GM18858 (cell line): Measurements from ENCODE around the gene XKR8.

ENCODE experiments used
- ATAC-seq: cut with Tn5 transposase; IDR thresholded peaks from one replicate; pipeline ENCODE4 v1.9.1; 2021; ENCODE audit not compliant: unreplicated experiment

Gene XKR8, protein sequence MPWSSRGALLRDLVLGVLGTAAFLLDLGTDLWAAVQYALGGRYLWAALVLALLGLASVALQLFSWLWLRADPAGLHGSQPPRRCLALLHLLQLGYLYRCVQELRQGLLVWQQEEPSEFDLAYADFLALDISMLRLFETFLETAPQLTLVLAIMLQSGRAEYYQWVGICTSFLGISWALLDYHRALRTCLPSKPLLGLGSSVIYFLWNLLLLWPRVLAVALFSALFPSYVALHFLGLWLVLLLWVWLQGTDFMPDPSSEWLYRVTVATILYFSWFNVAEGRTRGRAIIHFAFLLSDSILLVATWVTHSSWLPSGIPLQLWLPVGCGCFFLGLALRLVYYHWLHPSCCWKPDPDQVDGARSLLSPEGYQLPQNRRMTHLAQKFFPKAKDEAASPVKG

DNA sequence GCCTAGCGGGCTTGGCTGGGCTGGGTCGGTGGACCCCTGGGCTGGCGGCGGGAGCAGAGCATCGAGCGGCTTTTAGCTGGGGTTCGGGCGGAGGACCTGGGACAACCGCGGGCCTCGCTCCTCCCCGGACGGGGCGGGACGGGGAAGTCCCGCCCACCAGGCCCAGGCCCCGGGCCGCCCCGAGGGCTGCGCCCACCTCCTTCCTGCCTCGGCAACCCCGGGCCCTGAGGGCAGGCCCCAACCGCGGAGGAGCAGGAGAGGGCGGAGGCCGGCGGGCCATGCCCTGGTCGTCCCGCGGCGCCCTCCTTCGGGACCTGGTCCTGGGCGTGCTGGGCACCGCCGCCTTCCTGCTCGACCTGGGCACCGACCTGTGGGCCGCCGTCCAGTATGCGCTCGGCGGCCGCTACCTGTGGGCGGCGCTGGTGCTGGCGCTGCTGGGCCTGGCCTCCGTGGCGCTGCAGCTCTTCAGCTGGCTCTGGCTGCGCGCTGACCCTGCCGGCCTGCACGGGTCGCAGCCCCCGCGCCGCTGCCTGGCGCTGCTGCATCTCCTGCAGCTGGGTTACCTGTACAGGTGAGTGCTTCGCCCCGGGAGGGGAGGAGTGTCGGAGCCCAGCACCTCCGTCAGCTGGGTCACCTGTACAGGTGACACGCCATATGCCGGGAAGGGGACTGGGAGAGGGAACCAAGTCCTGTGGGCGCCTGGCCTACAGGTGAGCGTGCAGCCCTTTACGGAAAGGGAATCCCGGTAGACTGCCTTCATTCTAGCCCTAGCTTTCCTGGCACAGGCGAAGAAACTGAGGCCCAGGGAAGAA lies at the start of gene XKR8:
Gene XKR8 (plus strand): TSS at position 182 of the 812 bp plus-strand sequence. CDS start 97 bp downstream, at position 279.
- ATAC-seq = peak; percentile 66

DNA sequence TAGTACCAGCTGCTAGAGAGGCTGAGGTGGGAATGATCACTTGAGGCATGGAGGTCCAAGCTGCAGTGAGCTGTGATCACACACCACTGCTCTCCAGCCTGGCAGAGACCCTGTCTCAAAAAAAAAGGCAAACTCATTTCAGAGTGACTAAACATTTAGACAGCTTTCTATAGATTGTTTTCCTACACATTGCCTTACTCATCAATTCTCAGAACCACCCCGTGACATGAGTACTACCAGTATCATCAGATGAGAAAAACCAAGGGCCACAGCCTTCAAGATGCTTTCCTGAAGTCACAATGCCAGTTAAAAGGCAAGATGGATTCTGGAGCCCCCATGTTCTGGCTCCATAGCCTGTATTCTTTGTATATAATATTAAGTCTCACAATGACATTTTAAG lies 47.3 kb upstream of the XKR8 start:
- ATAC-seq = no peak

DNA sequence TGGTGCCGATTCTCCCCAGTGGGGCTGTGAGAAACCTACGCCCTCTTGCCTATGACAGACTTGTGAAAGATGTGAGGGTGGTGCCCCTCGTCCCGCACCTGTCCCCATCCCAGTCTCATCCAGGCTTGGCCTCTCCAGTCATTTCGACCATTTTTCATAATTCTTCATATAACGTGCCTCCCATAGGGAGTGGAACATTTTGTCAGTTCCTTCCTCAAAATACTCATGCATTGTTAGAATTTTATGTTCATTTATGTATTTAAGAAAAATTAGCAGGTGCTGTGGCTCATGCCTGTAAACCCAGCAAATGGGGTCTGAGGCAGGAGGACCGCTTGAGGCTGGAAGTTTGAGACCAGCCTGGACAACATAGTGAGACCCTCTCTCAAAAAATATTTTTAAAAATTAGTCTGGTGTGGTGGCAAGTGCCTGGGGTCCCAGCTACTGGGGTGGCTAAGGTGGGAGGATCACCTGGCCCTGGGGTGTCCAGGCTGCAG lies 44.6 kb upstream of the XKR8 start:
- ATAC-seq = no peak

DNA sequence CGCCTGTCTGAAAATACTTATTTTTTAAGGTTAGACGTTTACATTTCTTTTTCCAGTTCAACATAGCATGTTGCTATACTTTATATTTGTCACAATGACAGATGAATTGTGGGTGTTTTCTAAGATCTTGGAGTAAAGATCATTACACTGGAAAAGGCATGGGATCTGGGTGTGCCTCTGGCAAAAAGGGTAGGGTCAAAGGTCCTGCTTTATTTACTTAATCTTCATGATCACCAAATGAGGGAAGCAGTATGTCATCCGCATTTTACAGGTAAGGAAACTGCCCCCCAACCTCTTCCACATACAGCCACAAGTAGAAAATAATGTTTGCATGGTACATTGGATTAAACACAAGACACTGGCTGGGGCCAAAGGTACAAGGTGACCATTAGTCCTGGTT lies 37.5 kb upstream of the XKR8 start:
- no peak for ATAC-seq

DNA sequence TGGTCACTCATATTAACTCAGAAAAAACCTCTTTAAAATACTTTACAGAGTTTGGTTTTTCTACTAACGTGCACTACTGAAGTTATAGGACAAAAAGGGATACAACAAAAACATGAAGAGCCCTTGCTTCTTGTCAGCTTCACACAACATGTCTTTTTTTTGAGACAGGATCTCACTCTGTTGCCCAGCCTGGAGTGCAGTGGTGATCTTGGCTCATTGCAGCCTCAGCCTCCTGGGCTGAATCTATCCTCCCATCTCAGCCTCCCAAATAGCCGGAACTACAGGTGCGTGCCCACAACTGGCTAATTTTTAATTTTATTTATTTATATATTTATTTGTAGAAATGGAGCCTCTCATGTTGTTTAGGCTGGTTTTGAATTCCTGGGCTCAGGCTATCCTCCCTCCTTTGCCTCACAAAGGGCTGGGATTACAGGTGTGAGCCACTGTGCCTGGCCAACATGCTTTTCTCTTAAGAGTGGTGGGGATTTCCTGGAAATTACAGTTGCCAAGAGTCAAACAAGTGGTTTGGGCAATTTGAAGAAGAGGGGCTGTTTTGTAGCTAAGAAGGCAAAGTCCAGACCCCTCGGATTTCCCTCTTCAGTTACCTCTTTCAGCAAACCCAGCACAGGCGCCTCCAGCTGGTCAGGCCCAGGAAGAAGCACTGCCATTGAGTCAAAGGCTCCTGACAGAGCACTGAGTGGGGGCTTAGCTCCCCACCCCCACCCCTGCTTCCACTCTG lies 31.4 kb upstream of the XKR8 start:
- ATAC-seq = no peak

DNA sequence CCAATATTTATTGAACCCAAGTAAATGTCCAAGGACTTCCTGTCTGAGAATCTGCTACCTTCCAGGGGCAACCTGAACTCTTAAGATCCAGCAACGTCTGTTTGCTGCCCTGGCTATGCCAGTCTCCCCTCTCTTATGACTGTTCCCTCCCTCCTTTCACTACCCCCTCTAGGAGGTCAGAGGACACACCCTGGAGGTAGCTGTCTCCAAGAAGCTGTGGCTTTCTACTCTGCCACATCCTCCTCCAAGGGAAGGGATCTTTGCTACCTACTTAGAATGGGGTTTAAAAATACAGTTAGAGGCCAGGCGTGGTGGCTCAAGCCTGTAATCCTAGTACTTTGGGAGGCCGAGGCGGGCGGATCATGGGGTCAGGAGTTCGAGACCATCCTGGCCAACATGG lies 28.6 kb upstream of the XKR8 start:
- ATAC-seq = no peak

DNA sequence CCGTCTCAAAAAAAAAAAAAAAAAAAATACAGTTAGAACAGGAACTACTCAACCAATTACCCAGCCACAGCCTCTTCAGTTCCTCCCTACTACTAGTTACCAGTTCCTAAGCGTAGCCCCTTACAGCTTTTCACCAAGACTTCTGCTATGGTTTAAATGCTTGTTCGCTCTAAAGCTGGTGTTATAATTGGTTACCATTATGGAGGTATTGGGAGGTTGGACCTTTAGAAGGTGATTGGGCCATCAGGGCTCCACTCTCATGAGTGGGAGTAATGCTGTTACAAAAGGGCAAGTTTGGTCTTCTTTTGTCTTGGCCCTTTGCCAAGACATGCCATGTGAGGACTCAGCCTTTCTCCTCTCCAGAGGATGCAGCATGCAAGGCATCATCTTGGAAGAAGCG lies 28.0 kb upstream of the XKR8 start:
- ATAC-seq = no peak

DNA sequence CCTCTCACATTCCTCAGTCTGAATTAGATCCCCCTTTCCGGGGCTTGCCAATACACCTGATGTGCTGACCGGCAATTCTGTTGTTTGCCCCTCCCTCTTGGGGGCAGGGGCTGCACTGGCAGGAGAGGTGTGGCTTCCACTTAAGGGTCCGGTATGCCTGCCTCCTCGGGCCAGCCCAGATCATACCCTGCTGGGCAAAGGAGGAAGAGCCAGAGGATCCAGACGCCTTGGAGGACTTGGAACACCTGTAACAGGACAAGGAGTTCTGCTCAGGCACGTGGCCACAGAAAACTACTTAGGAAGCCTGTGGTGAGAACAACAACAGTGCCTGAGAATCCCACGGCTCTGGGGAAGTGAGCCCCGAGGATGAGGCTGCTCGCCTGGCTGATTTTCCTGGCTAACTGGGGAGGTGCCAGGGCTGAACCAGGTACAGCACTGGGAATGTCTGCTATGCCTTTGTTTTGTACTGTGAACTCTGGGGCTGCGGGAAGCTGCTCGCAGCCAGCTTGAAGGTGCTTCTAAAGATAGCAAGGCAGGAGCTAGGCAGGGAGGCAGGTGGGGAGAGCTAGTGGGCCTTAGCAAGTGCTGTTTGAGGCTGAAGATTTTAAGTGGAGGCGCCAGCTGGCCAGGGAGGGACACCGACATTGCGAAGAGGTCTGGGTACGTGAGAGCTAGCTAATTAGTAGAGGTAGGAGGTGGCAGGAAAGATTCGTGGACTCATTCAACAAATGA lies 24.8 kb upstream of the XKR8 start, which contains the start of gene SMPDL3B:
Gene SMPDL3B (plus strand): TSS at position 183 of the 732 bp plus-strand sequence. CDS start 184 bp downstream, at position 367.
- no peak for ATAC-seq

DNA sequence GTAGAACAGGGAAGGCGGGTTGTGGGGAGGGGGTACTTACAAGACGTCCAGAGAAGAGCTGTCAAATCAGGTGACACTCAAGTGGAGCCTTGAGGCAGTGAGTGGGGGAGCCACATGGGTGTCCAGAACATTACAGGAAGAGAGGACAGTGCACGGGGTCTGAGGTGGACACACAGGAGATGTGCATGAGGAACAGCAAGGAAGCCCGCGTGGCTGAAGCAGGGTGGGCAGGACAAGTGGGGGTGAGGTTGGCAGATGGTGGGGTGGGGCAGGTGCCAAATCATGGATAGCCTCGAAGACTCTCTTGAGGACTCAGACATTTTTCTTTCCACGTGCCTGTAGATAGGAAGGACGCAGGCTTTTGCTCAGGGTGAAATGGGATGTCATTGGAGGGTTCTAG lies 24.1 kb upstream of the XKR8 start:
- ATAC-seq = no peak

DNA sequence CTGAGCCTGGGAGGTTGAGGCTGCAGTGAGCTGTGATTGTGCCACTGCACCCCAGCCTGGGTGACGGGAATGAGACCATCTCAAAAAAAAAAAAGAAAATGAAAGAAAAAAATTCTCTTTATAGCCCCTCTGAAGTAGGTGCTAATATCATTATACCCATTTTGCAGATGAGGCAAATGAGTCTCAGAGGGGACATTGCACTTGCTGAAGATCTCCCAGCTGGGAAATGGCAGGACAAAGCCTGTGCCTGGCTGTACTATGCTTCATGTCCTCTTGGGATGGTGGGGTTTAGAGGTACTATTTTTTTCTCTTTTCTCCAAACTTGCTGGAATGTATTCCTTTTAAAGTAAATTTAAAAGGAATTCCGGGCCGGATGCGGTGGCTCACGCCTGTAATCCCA lies 23.4 kb upstream of the XKR8 start:
- ATAC-seq = no peak

DNA sequence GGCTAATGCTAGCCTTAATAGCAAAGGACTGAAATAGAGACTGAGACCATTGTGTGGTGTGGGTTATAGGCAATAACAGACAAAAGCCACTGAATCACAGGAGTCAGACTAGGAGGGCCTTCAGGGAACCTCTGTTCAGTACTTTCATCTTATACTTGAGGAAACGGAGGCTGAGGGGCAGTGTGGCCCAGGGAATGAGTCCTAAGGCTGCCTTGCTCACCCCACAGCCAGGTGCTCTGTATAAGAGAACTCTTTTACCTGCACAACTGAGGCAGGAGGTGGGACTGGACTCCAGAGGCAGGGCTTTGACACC lies 22.3 kb upstream of the XKR8 start:
- no peak for ATAC-seq

DNA sequence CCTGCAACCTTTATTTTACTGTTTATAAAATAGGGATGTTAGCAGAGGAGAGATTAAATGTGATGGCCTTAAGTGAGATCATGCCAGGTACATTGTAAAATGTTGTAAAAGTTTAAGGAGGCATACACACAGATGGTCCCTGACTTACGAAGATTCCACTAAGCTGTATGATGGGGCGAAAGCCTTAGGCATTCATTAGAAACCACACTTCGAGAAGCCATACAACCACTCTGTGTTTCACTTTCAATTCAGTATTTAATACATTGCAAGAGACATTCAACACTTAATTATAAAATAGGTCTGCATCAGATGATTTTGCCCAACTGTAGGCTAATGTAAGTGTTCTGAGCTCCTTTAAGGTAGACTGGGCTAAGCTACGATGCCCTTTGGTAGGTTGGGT lies 21.3 kb upstream of the XKR8 start:
- no peak for ATAC-seq

DNA sequence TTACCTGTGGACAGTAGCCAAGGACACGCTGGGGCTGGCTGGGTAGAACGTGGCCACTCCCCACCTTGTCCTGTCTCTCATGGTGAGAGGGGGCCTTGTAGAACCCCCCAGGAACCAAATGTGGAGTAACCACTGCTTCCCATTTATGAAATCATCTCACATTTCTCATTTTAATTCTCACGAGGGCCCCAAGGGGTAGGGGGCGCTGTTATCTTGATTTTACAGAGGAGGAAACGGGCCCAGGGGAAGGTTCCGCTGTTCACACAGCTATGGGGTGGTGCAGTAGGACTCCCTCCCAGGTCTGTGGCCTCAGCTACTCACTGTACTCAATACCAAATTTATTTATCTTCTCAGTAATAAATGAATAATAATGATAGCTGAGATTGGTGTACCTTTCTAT lies 19.5 kb upstream of the XKR8 start:
- ATAC-seq = no peak

DNA sequence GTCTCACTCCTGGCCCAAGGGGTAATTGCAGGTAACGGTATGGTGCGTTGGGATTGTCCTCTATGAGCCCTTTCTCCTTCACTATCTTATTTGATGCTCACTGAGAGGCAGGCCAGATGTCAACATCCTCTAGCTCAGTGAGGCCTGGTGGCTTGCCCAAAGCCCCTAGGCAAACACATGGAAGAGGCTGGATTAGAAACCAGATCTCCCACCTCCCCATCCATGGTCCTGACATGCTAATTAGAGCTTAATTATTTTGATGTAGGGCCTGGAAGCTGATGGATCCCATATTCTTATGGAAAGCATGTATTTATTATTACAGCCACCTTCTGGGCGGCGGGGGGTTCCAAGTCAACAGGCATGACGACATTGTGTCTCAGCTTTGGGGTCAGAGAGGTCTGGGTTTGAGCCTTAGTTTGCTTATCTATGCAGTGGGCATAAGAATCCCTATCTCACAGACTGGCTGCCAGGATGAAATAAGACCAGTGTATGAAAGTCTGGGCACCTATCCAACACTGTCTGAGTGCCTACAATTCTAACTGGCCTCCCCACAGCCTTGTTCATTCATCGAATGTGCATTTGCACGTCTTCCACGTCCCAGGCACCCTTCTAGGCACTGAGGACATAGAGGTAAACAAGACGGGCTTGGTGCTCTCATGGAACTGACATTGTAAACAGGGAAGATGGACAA lies 18.8 kb upstream of the XKR8 start:
- ATAC-seq = no peak

DNA sequence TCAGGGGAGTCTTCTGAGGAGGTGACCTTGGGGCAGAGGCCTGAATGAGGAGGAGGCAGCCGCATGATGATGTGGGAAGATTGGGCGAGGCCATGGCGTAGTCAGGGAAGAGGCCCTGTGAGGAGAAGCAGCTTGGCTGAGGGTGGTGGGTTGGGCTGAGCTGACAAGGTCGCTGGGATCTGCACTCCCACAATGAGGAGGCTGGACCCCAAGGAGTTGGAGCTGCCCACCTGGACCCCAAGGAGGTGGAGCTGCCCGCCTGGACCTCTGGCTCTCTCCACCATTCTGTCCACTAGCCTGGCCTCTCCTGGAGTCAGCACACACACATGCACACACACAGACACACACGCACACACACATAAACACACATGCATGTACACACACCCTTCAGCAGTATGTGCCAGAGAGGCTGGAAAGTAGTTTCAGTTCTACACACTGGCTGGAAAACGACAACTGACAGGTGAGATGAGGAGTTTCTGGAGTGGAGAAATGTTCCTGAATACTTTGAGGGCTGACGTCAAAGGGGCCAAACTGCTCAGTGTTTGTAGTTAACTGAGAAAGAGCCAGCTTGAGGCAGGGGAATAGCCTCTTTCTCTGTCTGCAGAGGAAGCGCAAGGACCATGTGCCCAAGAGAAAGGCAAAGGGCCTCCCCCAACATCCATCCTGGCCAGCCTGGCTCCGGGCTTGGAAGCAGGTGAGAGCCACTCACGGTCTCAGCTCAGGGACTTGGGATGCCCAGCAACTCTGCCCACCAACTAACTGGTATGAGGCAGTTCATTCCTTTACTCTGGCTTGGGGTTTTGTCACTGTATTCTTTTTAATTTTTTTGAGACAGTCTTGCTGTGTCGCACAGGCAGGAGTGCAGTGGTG lies 17.9 kb upstream of the XKR8 start:
- ATAC-seq = no peak

DNA sequence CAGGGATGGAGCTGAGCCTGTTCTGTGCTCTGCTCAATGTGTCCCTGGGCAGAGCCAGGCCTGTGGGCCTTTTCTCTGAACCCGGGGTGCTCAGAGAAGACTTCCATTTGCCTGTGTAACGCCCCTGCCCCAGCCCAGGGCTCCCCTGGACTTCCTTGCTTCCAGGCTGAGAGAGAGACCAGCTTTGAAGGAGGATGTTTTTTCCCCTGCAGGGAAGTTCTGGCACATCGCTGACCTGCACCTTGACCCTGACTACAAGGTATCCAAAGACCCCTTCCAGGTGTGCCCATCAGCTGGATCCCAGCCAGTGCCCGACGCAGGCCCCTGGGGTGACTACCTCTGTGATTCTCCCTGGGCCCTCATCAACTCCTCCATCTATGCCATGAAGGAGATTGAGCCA lies 14.8 kb upstream of the XKR8 start:
- no peak for ATAC-seq

DNA sequence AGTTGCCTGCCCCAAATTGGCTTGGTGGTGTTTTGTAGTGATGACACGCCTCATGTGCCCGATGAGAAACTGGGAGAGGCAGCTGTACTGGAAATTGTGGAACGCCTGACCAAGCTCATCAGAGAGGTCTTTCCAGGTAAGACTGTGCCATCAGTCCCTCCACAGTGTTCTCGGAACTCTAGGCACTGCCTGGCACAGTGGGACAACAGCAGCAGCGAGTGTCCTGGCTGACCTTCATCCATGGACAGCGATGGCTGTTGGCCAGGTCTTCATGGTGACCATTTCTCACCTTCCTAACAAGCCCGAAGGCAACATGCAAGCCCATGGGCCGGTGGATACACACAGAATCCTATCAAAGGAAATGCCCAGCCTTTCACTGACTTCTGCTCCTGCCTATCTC lies 10.7 kb upstream of the XKR8 start:
- ATAC-seq = no peak

DNA sequence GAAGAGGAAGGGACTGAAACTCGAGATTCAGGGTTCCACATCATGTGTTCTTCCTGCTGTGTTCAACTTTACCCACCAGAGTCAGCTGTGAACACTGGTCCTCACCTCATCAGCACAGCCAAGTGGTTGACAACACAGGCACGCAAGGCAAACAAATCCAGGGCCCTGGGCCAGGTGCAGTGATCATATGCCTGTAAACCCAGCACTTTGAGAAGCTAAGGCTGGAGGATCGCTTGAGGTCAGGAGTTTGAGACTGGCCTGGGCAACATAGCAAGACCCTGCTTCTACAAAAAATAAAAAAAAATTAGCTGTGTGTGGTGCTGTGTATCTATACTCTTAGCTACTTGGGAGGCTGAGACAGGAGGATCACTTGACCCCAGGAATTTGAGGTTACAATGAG lies 8.4 kb upstream of the XKR8 start:
- ATAC-seq = no peak

DNA sequence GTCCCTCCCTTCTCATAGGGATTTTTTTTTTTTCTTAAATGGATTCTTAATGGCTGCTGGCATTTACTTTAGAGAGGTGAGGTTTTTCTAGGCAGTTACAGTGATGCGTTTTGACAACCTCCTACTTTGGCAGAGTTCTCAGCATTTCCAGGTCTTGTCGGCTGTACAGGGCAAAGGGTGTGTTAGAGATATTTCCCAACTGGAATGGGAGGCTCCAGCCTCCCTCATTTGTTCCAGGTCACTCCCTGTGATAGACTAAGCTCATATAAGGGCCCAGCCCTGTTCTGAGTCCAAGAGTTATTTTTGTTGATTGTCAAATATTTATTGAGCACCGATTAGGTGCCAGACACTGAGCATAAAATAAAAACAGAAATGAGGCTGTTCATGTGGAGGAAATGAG lies 7.6 kb upstream of the XKR8 start:
- no peak for ATAC-seq
